Left renal pelvis (tissue), 4 donors: Measurements from ENCODE around the gene RDX. TPM values are rescaled to one million over a fixed set of nuclear protein-coding genes. Genes with fewer than 3 reads are reported as not detected.
"Not testable (repeated sequence)": the region's sequence is repeated elsewhere in the genome, so short reads cannot be mapped to it uniquely, and the experiment has no call there.

ENCODE experiments used
- DNase-seq, 4 donors: peaks; one replicate each; pipeline ENCODE4 v3.0.0-alpha.2; 2013; ENCODE audit warnings: low read depth in 4 of 4, low spot score in 3 of 4
- polyA plus RNA-seq, 4 donors: library from polyadenylated mRNA; unstranded; fragments of 120-200 nt; gene quantifications; one replicate each; pipeline ENCODE4 v1.2.1, GENCODE V29; 2013; ENCODE audit not compliant: insufficient read length in 4 of 4

The RDX gene
- polyA plus RNA-seq, 4 donors: 101 to 196 (median 139) TPM

GRCh38 chr11:110306019-110306388 is 9.6 kb upstream of the RDX start:
- DNase-seq: not testable (repeated sequence)

- DNase-seq: no peak
Measured at GRCh38 chr11:110305169-110306018, 9.0 kb upstream of the RDX start.

GRCh38 chr11:110303414-110303826 is 7.0 kb upstream of the RDX start:
- DNase-seq: no peak

GRCh38 chr11:110301577-110301976 is 5.2 kb upstream of the RDX start:
- DNase-seq: no peak

GRCh38 chr11:110301032-110301431 is 4.6 kb upstream of the RDX start:
- DNase-seq: no peak

- no peak for DNase-seq
Measured at GRCh38 chr11:110299006-110299785, 2.8 kb upstream of the RDX start.

- no peak for DNase-seq
Measured at GRCh38 chr11:110298301-110298765, 1.9 kb upstream of the RDX start.

- DNase-seq: no peak
Measured at GRCh38 chr11:110297726-110298300, 1.4 kb upstream of the RDX start.

GRCh38 chr11:110297076-110297725 is 787 bp upstream of the RDX start:
- DNase-seq: no peak

GRCh38 chr11:110295531-110296225 is 736 bp downstream of the RDX start:
- peak in 2 of 4 donors; percentile 46 for DNase-seq

- no peak for DNase-seq
Measured at GRCh38 chr11:110295086-110295485, 1.3 kb downstream of the RDX start.

- no peak for DNase-seq
Measured at GRCh38 chr11:110294509-110294908, 1.9 kb downstream of the RDX start.

- no peak for DNase-seq
Measured at GRCh38 chr11:110293389-110293788, 3.0 kb downstream of the RDX start.

GRCh38 chr11:110292146-110292545 is 4.3 kb downstream of the RDX start:
- DNase-seq: not testable (repeated sequence)

- DNase-seq: no peak
Measured at GRCh38 chr11:110290591-110291334, 5.7 kb downstream of the RDX start.

- DNase-seq: no peak
Measured at GRCh38 chr11:110289472-110289871, 6.9 kb downstream of the RDX start.

GRCh38 chr11:110287537-110287936 is 8.9 kb downstream of the RDX start:
- DNase-seq: no peak

GRCh38 chr11:110286298-110287040 is 9.9 kb downstream of the RDX start:
- no peak for DNase-seq

- no peak for DNase-seq
Measured at GRCh38 chr11:110283862-110284261, 12.6 kb downstream of the RDX start.
